HepG2 (cell line): ENCODE measurements around the gene MTHFD1L. TPM values are rescaled to one million over a fixed set of nuclear protein-coding genes. Genes with fewer than 3 reads are reported as not detected.
A peak's percentile ranks its signal among the peaks of the same experiment; 100 is the strongest.

Source experiments
- KDM2A ChIP-seq: sonication (generic); formaldehyde crosslinking; IDR thresholded peaks from 2 replicates; pipeline ENCODE4 v1.4.0; 2020; ENCODE audit warnings: low read depth, missing genetic modification reagents, borderline replicate concordance
- MATR3 ChIP-seq: sonication (generic); formaldehyde crosslinking; IDR thresholded peaks from 2 replicates; pipeline ENCODE4 v1.4.0; 2020; ENCODE audit warnings: missing genetic modification reagents
- NFYB ChIP-seq: sonication (generic); formaldehyde crosslinking; IDR thresholded peaks from 2 replicates; pipeline ENCODE4 v1.4.0; 2020; ENCODE audit warnings: missing genetic modification reagents
- RORA ChIP-seq: sonication (generic); formaldehyde crosslinking; IDR thresholded peaks from 2 replicates; pipeline ENCODE4 v1.5.0; 2020; ENCODE audit warnings: mild to moderate bottlenecking, missing genetic modification reagents, moderate library complexity
- SRSF9 ChIP-seq: fragments of 200-400 bp; formaldehyde crosslinking; IDR thresholded peaks from 2 replicates; pipeline ENCODE4 v1.6.1; 2018; ENCODE audit warnings: borderline replicate concordance, mild to moderate bottlenecking, low read depth, low read length; ENCODE audit not compliant: insufficient read depth, poor library complexity, severe bottlenecking
- TBP ChIP-seq: sonication (generic); formaldehyde crosslinking; IDR thresholded peaks from 2 replicates; pipeline ENCODE4 v1.5.0; 2020; ENCODE audit warnings: missing genetic modification reagents
- ZNF883 ChIP-seq: sonication (generic); formaldehyde crosslinking; IDR thresholded peaks from 2 replicates; pipeline ENCODE4 v1.5.1; 2020; ENCODE audit warnings: mild to moderate bottlenecking, missing genetic modification reagents; ENCODE audit errors: not compliant biosample characterization
- polyA plus RNA-seq, 8 experiments: library from polyadenylated mRNA; depleted of rRNA in 3 of 8; stranded (reverse) in 7 of 8; unstranded in 1 of 8; fragments of >200 nt; fragmentation: Illumina TruSeq in 4 of 8; extraction: Trizol in 4 of 8; gene quantifications; 2 replicates each; pipeline versions ENCODE4 v1.2.1 to v1.2.3, GENCODE V29; 2011 to 2016; ENCODE audit warnings: low read depth in 4 of 8, missing spikeins in 1 of 8, mixed read lengths in 1 of 8; ENCODE audit not compliant: insufficient read depth in 1 of 8
- total RNA-seq, 5 experiments: library from RNA; depleted of rRNA; stranded (reverse); fragments of >200 nt; fragmentation: Illumina TruSeq; extraction: Trizol; gene quantifications; 2 replicates each; pipeline ENCODE4 v1.2.3, GENCODE V29; 2016; ENCODE audit warnings: low read depth in 1 of 5
- TF ChIP-seq, protein P1 (sequence below): sonication (generic); formaldehyde crosslinking; IDR thresholded peaks from 2 replicates; pipeline ENCODE4 v1.9.0; 2021; ENCODE audit warnings: missing genetic modification reagents, mild to moderate bottlenecking, borderline replicate concordance
- TF ChIP-seq, protein P2 (sequence below): IDR thresholded peaks from 2 replicates; pipeline ENCODE4 v1.6.1; 2012; ENCODE audit warnings: low read depth, low read length, improper control_type of control experiment
- TF ChIP-seq, protein P3 (sequence below), 2 experiments: sonication (generic) in 1 of 2; formaldehyde crosslinking in 1 of 2; IDR thresholded peaks; 2 replicates each; pipeline versions ENCODE4 v1.6.1 to v1.9.0; 2014 to 2022; ENCODE audit warnings: antibody characterized with exemption in 1 of 2, borderline replicate concordance in 1 of 2, inconsistent platforms in 1 of 2, low read depth in 1 of 2, missing genetic modification reagents in 1 of 2
- TF ChIP-seq, protein P4 (sequence below): sonication (generic); formaldehyde crosslinking; IDR thresholded peaks from 2 replicates; pipeline ENCODE4 v1.4.0; 2020; ENCODE audit warnings: missing genetic modification reagents

MTHFD1L gene
- total and polyA plus RNA-seq, 2 of the 13 experiments (the other 11 are each of a cell fraction or from before 2014, with no cell fraction given) = 24.0 to 39.6 TPM

DNA sequence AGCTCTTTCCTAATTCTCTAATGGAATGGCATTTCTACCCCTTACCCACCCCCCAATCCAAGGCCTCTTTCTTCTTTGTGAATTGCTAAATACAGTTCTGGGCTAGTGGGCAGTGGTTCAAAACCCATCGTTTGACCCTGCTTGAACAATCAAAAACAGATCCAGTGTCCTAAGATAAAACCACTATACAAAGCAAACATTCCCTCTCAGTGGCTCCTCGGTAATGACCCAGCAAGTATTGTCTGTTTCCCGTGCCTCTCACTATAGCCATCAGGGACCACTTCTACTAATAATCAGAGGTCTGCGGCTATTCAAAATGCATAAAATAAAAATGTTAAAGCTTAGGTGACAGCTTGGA, 230.7 kb downstream of the MTHFD1L start (continued):
- TF ChIP-seq, protein P1, sequence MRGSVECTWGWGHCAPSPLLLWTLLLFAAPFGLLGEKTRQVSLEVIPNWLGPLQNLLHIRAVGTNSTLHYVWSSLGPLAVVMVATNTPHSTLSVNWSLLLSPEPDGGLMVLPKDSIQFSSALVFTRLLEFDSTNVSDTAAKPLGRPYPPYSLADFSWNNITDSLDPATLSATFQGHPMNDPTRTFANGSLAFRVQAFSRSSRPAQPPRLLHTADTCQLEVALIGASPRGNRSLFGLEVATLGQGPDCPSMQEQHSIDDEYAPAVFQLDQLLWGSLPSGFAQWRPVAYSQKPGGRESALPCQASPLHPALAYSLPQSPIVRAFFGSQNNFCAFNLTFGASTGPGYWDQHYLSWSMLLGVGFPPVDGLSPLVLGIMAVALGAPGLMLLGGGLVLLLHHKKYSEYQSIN (CRISPR knock-in tag) = no peak
- no peak for TF ChIP-seq NFYB (CRISPR knock-in tag)
- TF ChIP-seq, protein P2, sequence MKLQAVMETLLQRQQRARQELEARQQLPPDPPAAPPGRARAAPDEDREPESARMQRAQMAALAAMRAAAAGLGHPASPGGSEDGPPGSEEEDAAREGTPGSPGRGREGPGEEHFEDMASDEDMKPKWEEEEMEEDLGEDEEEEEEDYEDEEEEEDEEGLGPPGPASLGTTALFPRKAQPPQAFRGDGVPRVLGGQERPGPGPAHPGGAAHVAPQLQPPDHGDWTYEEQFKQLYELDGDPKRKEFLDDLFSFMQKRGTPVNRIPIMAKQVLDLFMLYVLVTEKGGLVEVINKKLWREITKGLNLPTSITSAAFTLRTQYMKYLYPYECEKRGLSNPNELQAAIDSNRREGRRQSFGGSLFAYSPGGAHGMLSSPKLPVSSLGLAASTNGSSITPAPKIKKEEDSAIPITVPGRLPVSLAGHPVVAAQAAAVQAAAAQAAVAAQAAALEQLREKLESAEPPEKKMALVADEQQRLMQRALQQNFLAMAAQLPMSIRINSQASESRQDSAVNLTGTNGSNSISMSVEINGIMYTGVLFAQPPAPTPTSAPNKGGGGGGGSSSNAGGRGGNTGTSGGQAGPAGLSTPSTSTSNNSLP = peak; percentile 81
- no peak for TF ChIP-seq ZNF883
- TF ChIP-seq, protein P3, sequence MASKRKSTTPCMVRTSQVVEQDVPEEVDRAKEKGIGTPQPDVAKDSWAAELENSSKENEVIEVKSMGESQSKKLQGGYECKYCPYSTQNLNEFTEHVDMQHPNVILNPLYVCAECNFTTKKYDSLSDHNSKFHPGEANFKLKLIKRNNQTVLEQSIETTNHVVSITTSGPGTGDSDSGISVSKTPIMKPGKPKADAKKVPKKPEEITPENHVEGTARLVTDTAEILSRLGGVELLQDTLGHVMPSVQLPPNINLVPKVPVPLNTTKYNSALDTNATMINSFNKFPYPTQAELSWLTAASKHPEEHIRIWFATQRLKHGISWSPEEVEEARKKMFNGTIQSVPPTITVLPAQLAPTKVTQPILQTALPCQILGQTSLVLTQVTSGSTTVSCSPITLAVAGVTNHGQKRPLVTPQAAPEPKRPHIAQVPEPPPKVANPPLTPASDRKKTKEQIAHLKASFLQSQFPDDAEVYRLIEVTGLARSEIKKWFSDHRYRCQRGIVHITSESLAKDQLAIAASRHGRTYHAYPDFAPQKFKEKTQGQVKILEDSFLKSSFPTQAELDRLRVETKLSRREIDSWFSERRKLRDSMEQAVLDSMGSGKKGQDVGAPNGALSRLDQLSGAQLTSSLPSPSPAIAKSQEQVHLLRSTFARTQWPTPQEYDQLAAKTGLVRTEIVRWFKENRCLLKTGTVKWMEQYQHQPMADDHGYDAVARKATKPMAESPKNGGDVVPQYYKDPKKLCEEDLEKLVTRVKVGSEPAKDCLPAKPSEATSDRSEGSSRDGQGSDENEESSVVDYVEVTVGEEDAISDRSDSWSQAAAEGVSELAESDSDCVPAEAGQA (IDR thresholded peaks at IDR 0.05; ENCODE audit: low read depth) = no peak
- TF ChIP-seq, protein P3 (CRISPR knock-in tag; IDR thresholded peaks at IDR 0.05; ENCODE audit: borderline replicate concordance) = no peak
- no peak for TF ChIP-seq KDM2A (CRISPR knock-in tag)
- no peak for TF ChIP-seq SRSF9
- no peak for TF ChIP-seq TBP (CRISPR knock-in tag)
- TF ChIP-seq, protein P4, sequence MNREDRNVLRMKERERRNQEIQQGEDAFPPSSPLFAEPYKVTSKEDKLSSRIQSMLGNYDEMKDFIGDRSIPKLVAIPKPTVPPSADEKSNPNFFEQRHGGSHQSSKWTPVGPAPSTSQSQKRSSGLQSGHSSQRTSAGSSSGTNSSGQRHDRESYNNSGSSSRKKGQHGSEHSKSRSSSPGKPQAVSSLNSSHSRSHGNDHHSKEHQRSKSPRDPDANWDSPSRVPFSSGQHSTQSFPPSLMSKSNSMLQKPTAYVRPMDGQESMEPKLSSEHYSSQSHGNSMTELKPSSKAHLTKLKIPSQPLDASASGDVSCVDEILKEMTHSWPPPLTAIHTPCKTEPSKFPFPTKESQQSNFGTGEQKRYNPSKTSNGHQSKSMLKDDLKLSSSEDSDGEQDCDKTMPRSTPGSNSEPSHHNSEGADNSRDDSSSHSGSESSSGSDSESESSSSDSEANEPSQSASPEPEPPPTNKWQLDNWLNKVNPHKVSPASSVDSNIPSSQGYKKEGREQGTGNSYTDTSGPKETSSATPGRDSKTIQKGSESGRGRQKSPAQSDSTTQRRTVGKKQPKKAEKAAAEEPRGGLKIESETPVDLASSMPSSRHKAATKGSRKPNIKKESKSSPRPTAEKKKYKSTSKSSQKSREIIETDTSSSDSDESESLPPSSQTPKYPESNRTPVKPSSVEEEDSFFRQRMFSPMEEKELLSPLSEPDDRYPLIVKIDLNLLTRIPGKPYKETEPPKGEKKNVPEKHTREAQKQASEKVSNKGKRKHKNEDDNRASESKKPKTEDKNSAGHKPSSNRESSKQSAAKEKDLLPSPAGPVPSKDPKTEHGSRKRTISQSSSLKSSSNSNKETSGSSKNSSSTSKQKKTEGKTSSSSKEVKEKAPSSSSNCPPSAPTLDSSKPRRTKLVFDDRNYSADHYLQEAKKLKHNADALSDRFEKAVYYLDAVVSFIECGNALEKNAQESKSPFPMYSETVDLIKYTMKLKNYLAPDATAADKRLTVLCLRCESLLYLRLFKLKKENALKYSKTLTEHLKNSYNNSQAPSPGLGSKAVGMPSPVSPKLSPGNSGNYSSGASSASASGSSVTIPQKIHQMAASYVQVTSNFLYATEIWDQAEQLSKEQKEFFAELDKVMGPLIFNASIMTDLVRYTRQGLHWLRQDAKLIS (CRISPR knock-in tag) = no peak
- TF ChIP-seq MATR3 (CRISPR knock-in tag) = no peak
- TF ChIP-seq RORA (CRISPR knock-in tag) = no peak
